ENCODE data around the gene RSL24D1. TPM values are rescaled to one million over a fixed set of nuclear protein-coding genes. Genes with fewer than 3 reads are reported as not detected.

The RSL24D1 gene
- total and polyA plus RNA-seq, 9 of the 15 experiments (the other 6 are each of a cell fraction or from before 2014, with no cell fraction given), result 133 to 324 (median 223) TPM

DNA sequence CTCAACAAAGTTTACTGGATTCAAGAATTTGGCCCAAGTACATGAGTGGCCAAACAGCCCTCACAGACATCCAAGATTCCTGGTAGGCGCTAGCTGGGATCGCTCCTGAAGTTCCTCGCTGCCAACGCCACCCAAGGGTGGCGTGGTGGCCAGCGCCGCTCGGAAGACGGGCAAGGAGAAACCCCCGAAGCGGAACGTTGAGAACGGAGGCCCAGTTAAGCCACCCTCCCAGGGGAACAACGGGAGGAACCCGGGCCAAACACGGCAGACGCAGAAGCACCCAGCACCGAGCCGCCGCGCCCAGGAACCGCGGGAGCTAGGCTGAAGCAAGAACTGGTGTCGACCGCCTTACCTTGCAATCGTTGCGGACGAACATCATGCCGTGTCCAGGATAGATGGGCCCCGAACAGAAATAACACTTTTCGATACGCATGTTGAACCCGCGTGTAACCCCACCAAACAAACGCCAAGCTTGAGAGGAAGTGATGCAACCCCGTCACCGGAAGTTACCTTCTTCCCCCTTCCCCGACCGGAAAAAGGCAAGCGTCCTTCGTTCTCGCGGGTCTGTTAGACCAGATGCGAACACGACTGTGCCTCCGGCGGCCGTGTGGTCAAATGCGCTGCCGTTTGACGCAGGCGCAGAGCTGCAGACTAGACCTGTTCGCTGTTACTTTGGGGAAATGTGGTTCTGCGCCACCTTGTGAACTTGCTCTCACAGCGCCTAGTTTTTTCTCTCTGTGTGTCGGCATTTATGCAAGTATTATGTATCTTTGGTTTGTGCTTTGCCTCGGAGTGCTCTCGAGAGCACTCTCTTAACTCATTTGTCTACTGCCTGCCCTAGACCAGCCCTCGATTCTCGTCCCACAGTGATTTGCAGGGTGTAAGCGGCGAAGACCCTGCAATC lies at the start of gene RSL24D1 (continued):
- TF ChIP-seq, protein P1, sequence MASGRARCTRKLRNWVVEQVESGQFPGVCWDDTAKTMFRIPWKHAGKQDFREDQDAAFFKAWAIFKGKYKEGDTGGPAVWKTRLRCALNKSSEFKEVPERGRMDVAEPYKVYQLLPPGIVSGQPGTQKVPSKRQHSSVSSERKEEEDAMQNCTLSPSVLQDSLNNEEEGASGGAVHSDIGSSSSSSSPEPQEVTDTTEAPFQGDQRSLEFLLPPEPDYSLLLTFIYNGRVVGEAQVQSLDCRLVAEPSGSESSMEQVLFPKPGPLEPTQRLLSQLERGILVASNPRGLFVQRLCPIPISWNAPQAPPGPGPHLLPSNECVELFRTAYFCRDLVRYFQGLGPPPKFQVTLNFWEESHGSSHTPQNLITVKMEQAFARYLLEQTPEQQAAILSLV (tag; IDR thresholded peaks at IDR 0.05), result peak; percentile 84
- TF ChIP-seq MED1 (CRISPR knock-in tag; IDR thresholded peaks at IDR 0.05; ENCODE audit: borderline replicate concordance) (no peak), CEBPB (tag; IDR thresholded peaks at IDR 0.05) (peak; percentile 98), MAFF (IDR thresholded peaks at IDR 0.05; ENCODE audit: low read length) (peak; percentile 19; the same call in 1 of the 2 replicates), ZNF695 (CRISPR knock-in tag; IDR thresholded peaks at IDR 0.05) (no peak), FOXA1 (IDR thresholded peaks at IDR 0.05; ENCODE audit: borderline replicate concordance) (no peak), KDM5B (IDR thresholded peaks at IDR 0.05; ENCODE audit: insufficient replicate concordance, low read depth, low read length) (peak; percentile 80), RFX7 (CRISPR knock-in tag; IDR thresholded peaks at IDR 0.05) (no peak), LCOR (CRISPR knock-in tag; IDR thresholded peaks at IDR 0.05) (peak; percentile 87), MXI1 (IDR thresholded peaks at IDR 0.05; ENCODE audit: low read depth, low read length) (peak; percentile 71; the same call in 1 of the 2 replicates), ESRRA (IDR thresholded peaks at IDR 0.05; ENCODE audit: borderline replicate concordance, low read depth) (peak; percentile 60; the same call in 1 of the 2 replicates), CTBP1 (IDR thresholded peaks at IDR 0.05; ENCODE audit: borderline replicate concordance) (peak; percentile 64; the same call in 1 of the 2 replicates), MTA1 (IDR thresholded peaks at IDR 0.05; ENCODE audit: borderline replicate concordance) (no peak), ZSCAN29 (IDR thresholded peaks at IDR 0.05) (no peak), ZNF384 (IDR thresholded peaks at IDR 0.05; ENCODE audit: low read depth, low read length) (peak; percentile 54), CBX3 (IDR thresholded peaks at IDR 0.05; ENCODE audit: borderline replicate concordance in 1 of 2, low read length in 2 of 2) (peak in 1 of 2 experiments; percentile 48; a peak in 1 of 3 replicates)
- TF ChIP-seq, protein P2, sequence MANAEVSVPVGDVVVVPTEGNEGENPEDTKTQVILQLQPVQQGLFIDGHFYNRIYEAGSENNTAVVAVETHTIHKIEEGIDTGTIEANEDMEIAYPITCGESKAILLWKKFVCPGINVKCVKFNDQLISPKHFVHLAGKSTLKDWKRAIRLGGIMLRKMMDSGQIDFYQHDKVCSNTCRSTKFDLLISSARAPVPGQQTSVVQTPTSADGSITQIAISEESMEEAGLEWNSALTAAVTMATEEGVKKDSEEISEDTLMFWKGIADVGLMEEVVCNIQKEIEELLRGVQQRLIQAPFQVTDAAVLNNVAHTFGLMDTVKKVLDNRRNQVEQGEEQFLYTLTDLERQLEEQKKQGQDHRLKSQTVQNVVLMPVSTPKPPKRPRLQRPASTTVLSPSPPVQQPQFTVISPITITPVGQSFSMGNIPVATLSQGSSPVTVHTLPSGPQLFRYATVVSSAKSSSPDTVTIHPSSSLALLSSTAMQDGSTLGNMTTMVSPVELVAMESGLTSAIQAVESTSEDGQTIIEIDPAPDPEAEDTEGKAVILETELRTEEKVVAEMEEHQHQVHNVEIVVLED (CRISPR knock-in tag; IDR thresholded peaks at IDR 0.05), result peak; percentile 47; the same call in 1 of the 2 replicates
- TF ChIP-seq, protein P3, sequence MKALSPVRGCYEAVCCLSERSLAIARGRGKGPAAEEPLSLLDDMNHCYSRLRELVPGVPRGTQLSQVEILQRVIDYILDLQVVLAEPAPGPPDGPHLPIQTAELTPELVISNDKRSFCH (CRISPR knock-in tag; IDR thresholded peaks at IDR 0.05), result no peak
- TF ChIP-seq, protein P3 (tag; IDR thresholded peaks at IDR 0.05), result 0 out of 2 replicates have a peak, but pooled peaks have one; percentile 22
- TF ChIP-seq, protein P4, sequence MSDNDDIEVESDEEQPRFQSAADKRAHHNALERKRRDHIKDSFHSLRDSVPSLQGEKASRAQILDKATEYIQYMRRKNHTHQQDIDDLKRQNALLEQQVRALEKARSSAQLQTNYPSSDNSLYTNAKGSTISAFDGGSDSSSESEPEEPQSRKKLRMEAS (CRISPR knock-in tag; IDR thresholded peaks at IDR 0.05), result peak; percentile 89
- TF ChIP-seq, protein P5, sequence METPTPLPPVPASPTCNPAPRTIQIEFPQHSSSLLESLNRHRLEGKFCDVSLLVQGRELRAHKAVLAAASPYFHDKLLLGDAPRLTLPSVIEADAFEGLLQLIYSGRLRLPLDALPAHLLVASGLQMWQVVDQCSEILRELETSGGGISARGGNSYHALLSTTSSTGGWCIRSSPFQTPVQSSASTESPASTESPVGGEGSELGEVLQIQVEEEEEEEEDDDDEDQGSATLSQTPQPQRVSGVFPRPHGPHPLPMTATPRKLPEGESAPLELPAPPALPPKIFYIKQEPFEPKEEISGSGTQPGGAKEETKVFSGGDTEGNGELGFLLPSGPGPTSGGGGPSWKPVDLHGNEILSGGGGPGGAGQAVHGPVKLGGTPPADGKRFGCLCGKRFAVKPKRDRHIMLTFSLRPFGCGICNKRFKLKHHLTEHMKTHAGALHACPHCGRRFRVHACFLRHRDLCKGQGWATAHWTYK (CRISPR knock-in tag; IDR thresholded peaks at IDR 0.05), result no peak
- TF ChIP-seq, protein P6, sequence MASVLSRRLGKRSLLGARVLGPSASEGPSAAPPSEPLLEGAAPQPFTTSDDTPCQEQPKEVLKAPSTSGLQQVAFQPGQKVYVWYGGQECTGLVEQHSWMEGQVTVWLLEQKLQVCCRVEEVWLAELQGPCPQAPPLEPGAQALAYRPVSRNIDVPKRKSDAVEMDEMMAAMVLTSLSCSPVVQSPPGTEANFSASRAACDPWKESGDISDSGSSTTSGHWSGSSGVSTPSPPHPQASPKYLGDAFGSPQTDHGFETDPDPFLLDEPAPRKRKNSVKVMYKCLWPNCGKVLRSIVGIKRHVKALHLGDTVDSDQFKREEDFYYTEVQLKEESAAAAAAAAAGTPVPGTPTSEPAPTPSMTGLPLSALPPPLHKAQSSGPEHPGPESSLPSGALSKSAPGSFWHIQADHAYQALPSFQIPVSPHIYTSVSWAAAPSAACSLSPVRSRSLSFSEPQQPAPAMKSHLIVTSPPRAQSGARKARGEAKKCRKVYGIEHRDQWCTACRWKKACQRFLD (CRISPR knock-in tag; IDR thresholded peaks at IDR 0.05), result 0 out of 2 replicates have a peak, but pooled peaks have one; percentile 27

All from K562 (cell line).